ENCODE measurements around the gene XYLT1.

DNA sequence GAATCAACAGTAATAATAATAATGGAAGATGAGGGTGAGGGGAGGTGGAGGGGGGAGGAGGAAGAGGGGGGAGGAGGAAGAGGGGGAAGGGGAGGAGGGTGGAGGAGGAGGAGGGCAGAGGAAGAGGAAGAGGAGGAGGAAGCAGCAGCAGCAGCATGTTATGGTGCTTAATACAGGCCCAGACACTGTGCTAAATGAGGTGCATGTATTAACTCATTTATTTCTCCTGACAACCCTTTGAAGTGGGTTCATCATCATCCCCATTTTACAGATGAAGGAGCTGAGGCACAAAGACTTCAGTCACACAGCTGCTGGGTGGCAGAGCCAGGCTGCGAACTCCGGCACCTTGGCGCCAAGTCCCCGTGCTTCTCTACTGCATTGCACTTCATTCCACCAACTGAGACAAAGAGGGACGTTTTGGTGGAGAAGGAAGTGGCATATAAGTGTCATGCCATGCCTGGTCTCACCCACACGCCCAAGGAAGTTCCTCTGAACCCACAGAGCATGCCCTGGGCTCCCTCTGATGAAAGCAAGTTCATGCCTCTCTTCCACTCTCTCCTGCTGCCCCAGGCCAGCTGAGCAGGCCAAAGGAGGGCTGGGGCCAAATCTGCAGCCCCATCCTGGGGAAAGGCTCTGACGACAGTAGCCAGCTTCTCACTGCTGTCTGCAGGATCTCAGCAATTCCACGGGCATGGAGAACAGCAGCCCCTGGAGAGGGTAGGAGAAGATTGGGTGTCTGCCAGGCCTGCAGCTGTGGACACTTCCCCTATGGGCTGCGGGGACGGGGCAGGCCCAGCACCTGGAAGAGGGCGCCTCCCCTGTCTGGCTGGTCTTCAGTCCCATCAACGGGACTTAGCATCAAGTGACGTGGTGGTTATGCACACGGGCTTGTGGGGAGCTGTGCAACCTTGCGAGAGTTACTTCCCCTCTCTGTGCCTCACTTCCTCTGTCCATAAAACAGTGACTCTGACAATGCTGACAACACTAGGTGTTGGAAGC, 21.8 kb downstream of the XYLT1 start:
- no peak for TF ChIP-seq ZNF747 (tag by site-specific recombination; IDR thresholded peaks at IDR 0.05)
- TF ChIP-seq ZNF501 (tag by site-specific recombination; IDR thresholded peaks at IDR 0.05): no peak
- no peak for TF ChIP-seq ZNF623 (tag by site-specific recombination; IDR thresholded peaks at IDR 0.05)
- no peak for TF ChIP-seq YY1 (tag by site-specific recombination; IDR thresholded peaks at IDR 0.05)
- TF ChIP-seq, protein P1, sequence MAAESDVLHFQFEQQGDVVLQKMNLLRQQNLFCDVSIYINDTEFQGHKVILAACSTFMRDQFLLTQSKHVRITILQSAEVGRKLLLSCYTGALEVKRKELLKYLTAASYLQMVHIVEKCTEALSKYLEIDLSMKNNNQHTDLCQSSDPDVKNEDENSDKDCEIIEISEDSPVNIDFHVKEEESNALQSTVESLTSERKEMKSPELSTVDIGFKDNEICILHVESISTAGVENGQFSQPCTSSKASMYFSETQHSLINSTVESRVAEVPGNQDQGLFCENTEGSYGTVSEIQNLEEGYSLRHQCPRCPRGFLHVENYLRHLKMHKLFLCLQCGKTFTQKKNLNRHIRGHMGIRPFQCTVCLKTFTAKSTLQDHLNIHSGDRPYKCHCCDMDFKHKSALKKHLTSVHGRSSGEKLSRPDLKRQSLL (tag by site-specific recombination; IDR thresholded peaks at IDR 0.05): no peak
- TF ChIP-seq, protein P2, sequence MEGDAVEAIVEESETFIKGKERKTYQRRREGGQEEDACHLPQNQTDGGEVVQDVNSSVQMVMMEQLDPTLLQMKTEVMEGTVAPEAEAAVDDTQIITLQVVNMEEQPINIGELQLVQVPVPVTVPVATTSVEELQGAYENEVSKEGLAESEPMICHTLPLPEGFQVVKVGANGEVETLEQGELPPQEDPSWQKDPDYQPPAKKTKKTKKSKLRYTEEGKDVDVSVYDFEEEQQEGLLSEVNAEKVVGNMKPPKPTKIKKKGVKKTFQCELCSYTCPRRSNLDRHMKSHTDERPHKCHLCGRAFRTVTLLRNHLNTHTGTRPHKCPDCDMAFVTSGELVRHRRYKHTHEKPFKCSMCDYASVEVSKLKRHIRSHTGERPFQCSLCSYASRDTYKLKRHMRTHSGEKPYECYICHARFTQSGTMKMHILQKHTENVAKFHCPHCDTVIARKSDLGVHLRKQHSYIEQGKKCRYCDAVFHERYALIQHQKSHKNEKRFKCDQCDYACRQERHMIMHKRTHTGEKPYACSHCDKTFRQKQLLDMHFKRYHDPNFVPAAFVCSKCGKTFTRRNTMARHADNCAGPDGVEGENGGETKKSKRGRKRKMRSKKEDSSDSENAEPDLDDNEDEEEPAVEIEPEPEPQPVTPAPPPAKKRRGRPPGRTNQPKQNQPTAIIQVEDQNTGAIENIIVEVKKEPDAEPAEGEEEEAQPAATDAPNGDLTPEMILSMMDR (tag by site-specific recombination; IDR thresholded peaks at IDR 0.05): no peak
- no peak for TF ChIP-seq ZNF530 (tag by site-specific recombination; IDR thresholded peaks at IDR 0.05; ENCODE audit: low read depth)
- TF ChIP-seq, protein P3, sequence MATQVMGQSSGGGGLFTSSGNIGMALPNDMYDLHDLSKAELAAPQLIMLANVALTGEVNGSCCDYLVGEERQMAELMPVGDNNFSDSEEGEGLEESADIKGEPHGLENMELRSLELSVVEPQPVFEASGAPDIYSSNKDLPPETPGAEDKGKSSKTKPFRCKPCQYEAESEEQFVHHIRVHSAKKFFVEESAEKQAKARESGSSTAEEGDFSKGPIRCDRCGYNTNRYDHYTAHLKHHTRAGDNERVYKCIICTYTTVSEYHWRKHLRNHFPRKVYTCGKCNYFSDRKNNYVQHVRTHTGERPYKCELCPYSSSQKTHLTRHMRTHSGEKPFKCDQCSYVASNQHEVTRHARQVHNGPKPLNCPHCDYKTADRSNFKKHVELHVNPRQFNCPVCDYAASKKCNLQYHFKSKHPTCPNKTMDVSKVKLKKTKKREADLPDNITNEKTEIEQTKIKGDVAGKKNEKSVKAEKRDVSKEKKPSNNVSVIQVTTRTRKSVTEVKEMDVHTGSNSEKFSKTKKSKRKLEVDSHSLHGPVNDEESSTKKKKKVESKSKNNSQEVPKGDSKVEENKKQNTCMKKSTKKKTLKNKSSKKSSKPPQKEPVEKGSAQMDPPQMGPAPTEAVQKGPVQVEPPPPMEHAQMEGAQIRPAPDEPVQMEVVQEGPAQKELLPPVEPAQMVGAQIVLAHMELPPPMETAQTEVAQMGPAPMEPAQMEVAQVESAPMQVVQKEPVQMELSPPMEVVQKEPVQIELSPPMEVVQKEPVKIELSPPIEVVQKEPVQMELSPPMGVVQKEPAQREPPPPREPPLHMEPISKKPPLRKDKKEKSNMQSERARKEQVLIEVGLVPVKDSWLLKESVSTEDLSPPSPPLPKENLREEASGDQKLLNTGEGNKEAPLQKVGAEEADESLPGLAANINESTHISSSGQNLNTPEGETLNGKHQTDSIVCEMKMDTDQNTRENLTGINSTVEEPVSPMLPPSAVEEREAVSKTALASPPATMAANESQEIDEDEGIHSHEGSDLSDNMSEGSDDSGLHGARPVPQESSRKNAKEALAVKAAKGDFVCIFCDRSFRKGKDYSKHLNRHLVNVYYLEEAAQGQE (tag by site-specific recombination; IDR thresholded peaks at IDR 0.05): no peak
- TF ChIP-seq ZNF37A (tag by site-specific recombination; IDR thresholded peaks at IDR 0.05): no peak
- TF ChIP-seq, protein P4, sequence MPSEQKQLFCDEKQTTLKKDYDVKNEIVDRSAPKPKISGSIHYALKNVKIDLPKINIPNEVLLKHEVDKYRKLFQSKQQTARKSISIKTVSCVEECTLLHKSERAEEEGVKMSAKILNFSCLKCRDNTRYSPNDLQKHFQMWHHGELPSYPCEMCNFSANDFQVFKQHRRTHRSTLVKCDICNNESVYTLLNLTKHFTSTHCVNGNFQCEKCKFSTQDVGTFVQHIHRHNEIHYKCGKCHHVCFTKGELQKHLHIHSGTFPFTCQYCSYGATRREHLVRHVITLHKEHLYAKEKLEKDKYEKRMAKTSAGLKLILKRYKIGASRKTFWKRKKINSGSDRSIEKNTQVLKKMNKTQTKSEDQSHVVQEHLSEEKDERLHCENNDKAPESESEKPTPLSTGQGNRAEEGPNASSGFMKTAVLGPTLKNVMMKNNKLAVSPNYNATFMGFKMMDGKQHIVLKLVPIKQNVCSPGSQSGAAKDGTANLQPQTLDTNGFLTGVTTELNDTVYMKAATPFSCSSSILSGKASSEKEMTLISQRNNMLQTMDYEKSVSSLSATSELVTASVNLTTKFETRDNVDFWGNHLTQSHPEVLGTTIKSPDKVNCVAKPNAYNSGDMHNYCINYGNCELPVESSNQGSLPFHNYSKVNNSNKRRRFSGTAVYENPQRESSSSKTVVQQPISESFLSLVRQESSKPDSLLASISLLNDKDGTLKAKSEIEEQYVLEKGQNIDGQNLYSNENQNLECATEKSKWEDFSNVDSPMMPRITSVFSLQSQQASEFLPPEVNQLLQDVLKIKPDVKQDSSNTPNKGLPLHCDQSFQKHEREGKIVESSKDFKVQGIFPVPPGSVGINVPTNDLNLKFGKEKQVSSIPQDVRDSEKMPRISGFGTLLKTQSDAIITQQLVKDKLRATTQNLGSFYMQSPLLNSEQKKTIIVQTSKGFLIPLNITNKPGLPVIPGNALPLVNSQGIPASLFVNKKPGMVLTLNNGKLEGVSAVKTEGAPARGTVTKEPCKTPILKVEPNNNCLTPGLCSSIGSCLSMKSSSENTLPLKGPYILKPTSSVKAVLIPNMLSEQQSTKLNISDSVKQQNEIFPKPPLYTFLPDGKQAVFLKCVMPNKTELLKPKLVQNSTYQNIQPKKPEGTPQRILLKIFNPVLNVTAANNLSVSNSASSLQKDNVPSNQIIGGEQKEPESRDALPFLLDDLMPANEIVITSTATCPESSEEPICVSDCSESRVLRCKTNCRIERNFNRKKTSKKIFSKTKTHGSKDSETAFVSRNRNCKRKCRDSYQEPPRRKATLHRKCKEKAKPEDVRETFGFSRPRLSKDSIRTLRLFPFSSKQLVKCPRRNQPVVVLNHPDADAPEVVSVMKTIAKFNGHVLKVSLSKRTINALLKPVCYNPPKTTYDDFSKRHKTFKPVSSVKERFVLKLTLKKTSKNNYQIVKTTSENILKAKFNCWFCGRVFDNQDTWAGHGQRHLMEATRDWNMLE (tag by site-specific recombination; conservative IDR thresholded peaks at IDR 0.05; ENCODE audit: low read depth): no peak
- TF ChIP-seq, protein P5, sequence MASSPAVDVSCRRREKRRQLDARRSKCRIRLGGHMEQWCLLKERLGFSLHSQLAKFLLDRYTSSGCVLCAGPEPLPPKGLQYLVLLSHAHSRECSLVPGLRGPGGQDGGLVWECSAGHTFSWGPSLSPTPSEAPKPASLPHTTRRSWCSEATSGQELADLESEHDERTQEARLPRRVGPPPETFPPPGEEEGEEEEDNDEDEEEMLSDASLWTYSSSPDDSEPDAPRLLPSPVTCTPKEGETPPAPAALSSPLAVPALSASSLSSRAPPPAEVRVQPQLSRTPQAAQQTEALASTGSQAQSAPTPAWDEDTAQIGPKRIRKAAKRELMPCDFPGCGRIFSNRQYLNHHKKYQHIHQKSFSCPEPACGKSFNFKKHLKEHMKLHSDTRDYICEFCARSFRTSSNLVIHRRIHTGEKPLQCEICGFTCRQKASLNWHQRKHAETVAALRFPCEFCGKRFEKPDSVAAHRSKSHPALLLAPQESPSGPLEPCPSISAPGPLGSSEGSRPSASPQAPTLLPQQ (tag by site-specific recombination; IDR thresholded peaks at IDR 0.05): no peak
- TF ChIP-seq ZNF701 (tag by site-specific recombination; IDR thresholded peaks at IDR 0.05): no peak
- no peak for TF ChIP-seq BCL11A (tag by site-specific recombination; IDR thresholded peaks at IDR 0.05; ENCODE audit: low read depth)
- TF ChIP-seq ZNF274 (IDR thresholded peaks at IDR 0.05; ENCODE audit: low read length): no peak
- no peak for TF ChIP-seq ZNF274 (tag by site-specific recombination; IDR thresholded peaks at IDR 0.05; ENCODE audit: borderline replicate concordance)

Data from HEK293 (cell line).